ENCODE results near the gene PCDH9.

- TF ChIP-seq CTCF (IDR thresholded peaks at IDR 0.05; ENCODE audit: insufficient read depth, low read depth, low read length) (no peak), EZH2 (IDR thresholded peaks at IDR 0.05; ENCODE audit: insufficient read depth, low read length) (no peak)
Observed at GRCh38 chr13:66951426-66951825, 278.7 kb downstream of the PCDH9 start.

All from astrocyte (in vitro differentiated cells and primary cell).